OCI-M2 (cell line): Measurements from ENCODE around the gene LDLRAD4.

ENCODE experiments used
- DNase-seq: peaks from one replicate; lab custom pipeline; 2025; ENCODE audit not compliant: unreplicated experiment; lab: John Stamatoyannopoulos, UW

LDLRAD4 gene

DNA sequence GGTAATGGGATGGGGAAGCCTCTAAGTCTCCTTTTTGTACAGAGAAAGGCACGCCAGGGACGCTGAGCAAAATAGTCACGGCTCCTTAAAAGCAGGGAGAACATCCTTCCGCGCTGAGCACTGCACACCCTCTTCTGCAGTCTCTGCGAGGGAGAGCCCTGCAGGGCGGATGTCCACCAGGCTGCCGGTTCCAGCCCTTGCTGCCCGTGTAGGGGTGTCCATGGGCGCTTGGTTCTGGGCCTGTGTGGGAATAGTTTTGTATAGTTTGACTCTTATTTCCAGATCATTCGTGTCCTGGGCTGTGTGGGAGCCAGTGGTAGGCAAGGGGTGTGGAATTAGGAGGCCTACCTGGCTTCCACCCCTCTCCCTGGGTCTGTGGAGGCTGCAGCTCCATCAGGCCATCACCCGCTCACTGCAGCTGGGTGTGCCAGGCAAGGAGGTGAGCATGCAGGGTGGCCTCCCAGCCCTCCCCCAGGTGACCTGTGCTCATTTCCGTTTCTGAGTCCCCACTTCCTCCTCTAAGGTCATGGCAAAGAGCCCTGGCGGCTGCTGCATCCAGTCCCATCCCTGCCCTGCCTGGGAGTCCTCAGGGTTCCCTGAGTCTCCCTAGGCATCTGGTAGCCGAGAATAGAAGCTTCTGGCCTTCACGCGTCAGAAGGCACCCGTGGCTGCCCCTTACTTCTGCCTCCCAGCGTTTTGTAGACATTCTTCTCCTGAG, 202.6 kb downstream of the LDLRAD4 start:
- no peak for DNase-seq

DNA sequence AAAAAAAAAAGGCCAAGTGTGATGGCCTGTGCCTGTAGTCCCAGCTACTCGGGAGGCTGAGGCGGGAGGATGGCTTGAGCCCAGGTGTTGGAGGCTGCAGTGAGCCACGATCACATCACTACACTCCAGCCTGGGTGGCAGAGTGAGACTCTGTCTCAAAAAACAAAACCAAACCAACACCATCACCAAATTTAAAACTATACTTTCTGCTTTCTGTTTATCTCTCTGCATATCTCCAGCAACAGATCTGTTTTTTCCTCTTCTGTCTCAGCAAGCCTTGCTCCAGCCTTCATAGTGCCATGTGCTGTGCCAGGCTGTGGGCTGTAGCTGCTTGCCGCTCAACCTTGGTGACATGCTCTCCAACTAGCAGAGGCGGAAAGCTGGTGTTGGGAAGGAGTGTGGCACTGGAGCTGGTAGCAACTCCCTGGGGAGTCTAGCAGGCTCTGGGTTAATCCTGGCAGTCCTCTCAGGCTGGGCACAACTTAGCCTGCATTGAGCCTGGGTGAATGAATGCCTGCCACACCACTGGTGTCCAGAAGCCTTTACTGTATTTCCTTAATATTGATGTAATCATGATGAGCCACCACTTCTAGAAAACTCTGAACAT, 204.1 kb downstream of the LDLRAD4 start:
- DNase-seq = no peak

DNA sequence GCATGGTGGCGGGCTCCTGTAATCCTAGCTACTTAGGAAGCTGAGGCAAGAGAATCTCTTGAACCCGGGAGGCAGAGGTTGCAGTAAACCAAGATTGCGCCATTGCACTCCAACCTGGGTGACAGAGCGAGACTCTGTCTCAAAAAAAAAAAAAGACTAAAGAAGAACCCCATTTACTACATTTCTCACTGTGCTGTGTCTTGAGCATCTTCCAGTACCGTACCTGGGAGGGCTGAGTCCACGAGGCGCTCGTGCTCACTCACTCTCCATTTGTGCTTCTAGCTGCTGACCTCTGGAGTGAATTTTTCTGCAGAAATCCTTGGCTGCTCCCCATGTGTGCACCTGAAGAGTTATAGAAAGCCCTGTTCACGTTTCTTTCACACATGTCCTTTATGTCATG, 204.8 kb downstream of the LDLRAD4 start:
- DNase-seq = no peak

DNA sequence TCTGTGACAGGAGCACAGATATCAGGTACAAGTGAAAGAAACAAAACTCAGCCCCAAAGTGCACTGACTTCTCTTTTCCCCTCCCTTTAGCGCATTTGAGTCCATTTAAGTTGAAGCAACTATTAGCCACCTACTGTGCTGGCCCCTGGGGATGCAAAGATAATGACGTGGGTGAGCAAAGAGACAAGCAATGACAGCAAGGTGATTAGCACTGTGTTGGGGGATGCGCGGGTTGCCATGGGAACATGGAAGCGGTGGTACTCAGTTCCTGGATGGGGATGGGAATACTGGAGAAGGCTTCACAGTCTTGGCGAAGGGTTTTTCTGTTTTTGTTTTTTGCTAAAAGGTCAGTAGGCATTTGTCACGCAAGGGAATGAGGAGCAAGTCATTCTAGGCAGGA, 205.8 kb downstream of the LDLRAD4 start:
- no peak for DNase-seq

DNA sequence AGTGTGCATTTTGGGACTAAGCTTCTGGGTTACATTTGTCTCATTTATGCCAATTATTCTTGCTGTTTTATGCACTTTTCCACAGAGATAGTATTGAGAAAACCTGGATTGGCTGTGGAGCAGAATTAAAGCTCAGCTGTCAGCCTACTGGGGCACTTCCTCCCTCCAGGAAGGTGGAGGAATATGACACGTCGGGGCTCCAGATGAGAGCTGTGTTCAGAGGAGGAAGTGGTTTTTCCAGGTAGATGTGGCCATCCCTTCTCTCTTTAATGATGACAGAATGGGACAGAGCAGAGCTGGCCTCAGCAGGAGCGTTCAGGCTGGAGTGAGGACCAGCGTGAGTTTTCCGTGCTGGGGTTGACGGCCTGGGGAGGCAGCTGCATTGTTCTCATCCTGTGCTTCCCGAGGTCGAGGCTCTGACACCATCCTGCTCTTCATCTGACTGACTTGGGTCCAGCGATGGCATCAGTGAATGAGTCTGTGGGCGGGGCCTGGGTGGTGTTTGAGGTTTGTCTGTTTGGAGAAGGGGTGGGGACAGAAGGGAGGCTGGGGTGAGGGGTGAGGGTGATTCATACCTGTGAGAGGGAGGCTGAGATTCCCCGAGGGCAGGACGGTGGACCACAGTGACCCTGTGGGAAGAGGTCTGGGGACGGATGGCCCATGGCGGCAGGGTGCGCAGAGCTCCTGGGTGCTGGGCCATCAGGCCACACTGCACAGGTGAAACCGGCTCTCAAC, 207.0 kb downstream of the LDLRAD4 start:
- no peak for DNase-seq

DNA sequence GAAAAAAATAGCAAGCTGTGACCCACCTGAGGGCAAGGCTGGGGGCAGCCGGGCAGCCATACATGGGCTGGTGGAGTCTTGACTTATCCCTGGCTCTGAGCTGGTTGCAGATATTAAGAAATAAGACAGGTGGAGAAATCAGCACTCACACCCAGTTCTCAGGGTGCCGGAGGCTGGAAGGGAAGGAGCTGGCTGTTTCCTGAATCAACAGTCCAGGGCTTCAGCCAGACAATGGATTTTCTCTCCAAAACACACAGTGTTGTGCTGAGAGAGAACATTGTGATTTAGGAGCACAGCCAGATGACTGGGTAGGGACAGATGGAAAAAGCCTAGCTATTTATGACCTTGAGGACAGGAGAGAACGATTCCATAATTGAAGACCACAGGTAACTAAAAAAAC, 208.8 kb downstream of the LDLRAD4 start:
- no peak for DNase-seq

DNA sequence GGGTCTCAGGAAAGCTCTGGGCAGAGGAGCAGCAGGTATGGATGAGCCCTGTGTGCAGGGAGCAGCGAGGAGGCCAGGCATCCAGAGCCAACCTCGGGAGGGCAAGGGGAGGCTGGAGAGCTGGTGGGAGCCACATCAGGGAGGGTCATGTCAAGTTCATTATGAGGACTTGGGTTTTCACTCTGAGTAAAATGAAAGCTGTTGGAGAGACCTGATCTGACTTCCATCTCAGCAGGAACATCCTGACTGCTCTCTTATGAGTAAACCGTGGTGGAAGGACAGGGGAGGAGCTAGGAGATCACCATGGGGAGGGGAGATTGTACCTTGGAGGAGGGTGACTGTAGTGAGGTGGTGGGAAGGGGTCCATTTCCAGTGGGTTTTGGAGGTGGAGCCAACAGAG, 209.8 kb downstream of the LDLRAD4 start:
- DNase-seq = no peak

DNA sequence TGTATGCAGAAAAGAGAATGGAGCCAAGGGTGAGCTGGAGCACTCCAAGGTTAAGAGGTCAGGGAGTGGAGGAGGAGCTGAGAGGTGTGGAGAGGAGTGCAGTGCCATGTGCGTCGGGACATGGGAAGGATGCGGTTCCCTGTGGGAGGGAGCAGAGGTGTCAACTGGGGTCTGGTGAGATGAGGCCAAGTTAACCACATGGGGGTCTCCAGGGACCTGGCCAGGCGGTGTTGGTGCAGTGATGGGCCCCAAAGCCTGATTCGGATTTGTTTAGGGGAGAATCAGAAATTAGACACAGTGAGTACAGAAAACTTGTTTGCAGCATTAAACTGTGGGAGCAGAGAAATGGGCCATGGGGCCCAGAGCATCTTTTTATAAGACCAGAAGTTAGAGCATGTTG, 210.5 kb downstream of the LDLRAD4 start:
- no peak for DNase-seq

DNA sequence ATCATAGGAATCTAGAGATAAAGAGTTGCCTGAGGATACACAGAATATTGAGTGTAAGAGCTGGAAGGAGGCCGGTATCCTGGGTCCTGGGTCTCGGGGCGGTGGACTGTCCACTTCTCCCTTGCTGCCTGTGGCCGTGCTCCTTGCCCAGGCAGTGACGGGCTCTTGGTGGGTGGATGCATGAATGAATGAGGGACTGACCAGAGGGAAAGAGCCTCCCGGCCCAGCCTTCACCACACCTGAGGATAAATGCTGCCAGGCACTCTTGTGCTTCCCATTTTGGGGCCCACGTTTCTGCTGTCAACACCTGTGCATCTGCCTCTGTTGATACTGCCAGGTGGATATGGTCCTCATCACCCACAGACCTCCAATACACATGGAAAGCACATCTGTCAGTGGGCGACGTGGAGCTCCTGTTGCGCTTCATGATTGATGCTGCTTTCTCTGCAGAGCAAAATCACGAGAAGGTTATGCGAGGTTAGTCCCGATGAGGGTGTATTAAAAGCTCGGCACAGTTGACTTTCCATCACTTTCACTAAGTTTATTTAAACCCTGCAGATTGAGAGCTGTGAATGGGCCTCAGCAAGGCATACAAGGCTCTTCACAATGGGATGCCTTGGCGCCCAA, 211.4 kb downstream of the LDLRAD4 start:
- DNase-seq = no peak

DNA sequence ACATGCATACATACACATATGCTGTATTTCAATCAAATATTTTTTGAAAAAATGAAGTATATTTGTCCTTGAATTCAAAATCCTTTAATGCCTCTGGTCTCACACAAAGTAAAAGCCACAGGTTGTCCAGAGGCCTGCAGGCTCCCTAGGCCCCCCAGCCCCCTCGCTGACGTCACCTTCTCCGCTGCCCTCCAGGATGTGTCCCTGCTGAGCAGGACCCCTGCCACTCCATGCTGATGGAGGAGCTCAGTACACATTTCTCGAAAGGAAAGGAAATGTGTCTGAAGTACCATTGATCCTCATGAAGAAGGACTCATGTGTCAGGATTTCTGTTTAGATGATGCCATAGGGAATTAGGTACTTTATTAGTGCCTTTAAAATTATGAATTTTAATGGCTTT, 212.1 kb downstream of the LDLRAD4 start:
- no peak for DNase-seq

DNA sequence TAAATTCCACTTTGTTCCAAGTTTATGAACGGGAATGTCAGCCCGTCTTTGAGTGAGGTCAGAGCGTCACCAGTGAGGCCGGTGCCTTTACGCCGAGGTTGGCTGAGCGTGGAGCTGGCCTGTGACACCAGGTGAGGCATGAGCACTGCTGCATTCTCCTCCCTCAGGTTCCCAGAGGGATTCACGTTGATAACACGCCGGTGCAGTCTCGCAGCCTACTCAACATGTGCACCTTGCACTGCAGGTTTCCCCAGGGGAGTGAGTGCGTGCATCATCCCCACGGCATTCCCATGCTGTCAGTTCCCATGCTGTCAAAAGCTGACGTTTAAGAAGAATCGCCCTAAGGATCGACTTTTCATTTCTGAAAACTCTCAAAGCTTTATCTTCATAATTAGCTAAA, 213.3 kb downstream of the LDLRAD4 start:
- no peak for DNase-seq

DNA sequence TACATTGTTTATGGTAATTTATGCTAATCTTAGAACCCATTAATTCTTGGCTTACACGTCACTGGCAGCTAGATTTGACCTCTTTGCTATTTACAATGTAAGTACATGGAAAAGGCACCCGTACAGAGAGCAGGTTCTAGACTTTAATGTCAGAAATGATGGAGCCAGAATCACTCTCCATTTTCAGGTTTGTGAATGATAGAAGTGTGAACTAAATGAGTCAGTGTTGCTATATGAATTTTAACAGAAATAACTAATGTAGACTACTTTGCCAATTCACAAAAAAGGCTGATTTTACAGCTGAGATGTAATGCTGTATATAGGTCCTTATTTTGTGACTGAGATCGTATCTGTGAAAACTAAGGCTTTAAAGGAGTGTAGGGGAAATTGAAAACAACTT, 214.6 kb downstream of the LDLRAD4 start:
- no peak for DNase-seq

DNA sequence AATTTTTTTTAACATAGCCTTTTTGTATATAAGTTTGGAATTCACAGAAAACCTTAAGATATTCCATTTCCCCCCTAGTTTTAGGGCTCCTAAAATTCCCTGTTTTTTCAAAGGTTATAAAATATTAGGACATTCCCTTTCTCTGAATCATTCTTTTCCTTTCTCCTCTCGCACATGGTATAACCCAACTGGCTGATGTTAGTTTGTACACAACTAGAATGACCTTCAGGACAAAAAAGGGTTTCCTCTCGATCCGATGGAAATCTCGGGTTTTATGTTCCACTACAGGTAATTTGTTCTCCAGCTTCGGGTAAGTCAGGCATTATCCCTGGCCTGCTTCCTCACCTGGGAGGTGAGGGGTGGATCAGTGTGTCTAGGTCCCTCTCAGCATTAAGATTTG, 215.1 kb downstream of the LDLRAD4 start:
- no peak for DNase-seq

DNA sequence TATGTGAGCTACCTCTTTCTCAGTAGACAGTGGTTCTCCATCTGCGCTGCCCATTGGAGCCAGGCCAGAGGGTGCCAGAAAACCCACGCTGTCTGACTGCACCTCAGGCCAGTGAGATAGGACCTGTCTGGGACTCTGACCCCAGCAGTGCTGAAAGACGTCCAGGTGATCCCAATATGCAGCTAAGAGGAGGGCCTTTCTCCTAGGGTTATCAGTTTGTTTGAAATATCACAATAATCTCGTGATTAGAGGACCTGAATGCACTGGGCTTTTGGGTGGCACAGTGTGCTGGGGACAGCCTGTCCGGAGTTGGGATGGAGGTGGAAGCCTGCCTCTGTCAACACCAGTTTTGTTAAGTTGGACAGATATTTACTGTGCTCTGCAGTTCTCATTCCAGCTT, 216.3 kb downstream of the LDLRAD4 start:
- DNase-seq = no peak

DNA sequence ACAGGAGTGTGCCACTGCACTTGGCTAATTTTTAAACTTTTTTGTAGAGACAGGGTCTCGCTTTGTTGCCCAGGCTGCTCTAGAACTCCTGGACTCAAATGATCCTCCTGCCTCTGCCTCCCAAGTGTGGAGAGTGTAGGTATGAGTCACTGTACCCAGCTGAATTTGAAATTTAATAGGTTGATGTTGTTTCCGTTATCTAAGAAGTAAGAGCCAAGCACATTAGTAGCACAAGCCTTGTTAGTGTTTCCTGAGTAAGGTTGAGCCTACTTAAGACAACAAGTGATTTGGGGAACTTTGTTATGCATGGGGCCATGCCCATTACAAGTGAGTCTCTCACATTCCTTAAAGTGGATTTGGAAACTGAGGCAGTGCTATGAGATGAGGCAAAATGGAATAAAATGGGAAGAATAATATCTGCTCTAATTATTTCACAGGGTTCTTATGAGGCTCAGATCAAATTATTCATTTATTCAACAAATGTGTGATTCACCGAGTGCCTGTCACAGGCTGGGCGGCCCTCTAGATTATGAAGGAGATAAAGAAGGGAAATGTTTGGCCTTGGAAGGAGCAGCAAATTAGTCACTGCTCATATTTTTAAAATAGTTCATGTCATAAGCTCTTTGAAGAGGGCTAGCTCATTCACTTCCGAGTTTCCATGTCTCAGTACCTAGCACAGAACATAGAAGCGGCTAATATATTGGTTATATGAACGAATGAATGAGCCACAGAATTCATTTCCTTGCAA, 217.2 kb downstream of the LDLRAD4 start:
- DNase-seq = no peak

DNA sequence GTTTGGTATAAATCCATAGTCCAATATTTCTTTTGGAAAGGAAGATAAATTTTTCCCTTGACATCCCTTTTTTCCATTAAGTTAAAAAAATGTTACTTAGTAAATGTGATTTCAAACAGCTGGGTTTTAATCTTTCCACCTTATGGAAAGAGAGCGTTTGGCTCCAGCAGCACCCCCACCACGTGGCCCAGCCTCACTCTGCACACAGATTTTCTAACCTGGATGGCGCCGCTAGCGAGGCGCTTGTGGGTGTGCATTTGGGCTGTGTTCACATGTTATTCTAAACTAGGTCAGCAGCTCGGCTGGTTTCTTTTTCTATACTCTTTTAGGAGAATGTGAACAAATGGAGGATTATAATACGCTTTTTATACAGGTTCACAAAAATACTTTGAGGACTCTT, 218.0 kb downstream of the LDLRAD4 start:
- DNase-seq = no peak

DNA sequence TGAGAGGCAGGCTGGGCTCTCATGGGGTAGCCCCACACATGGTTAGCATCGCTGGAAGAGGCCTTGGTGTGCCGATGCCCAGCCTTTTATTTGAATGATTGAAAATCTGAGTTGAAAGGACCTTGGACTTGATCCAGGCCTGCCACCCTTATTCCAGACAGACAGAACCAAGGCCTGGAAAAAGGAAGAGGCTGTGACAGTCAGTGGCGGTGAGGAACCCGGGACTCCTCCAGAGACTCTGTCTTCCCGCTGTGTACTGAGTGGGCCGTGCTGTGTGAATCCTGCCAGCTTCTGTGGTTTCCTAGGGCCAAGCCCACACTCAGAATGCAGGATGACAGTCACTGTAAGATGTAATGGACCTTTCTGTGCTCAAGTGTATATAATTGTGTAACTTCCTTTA, 218.5 kb downstream of the LDLRAD4 start:
- DNase-seq = no peak

DNA sequence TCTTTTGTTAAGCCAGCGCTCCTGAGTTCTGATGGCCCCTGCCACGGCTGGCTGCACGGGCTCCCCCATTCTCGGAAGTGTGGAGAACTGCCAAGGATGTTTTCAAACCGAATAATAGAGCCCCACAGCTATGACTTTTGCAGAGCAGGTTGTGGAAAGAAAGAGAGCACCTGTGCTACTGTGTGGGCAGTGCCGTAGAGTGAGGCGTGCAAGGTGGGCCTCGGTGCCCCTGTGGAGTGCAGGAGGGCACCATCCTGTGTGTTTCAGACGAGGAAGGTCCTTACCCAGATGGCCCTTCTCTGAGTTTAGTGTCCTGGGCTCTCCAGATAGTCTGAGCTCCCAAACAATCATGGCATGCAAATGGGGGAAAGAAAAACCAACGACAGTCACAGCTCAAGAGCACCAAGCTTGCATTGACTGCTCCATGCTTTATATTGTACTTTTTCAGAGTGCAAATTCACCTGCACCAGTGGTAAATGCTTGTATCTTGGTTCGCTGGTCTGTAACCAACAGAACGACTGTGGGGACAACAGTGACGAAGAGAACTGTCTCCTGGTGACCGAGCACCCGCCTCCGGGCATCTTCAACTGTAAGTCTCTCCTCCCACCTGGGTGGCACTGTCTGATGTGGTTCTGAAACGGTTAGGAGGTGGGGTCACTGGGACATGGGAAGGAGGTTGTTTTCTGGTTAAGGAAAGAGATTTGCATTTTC, 219.4 kb downstream of the LDLRAD4 start:
- no peak for DNase-seq

DNA sequence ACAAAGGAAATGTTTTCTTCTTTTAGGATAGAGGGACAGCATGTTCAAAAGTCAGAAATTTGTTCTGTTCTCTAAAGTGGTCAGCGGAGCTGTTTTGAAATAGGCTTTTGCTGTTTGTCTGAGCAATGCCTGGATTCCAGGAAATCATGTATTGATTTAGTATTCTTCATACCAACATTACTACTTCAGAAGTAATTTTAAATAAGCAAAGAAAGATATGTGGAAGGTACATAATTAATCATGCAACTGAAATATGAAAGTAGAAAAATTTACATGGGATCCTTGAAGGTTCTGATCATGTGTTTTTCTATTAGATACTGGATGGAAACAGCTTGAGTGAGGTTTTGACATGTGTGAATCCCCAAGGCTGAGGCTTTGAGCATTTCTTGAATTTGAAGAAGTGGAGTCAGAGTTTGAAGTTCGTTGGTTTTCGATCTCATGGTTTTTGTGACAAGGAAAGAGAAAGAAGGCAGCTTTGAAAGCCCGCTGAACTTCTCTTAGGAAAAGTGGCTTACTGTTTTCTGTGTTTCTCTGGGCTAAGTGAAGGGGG, 220.0 kb downstream of the LDLRAD4 start:
- no peak for DNase-seq

DNA sequence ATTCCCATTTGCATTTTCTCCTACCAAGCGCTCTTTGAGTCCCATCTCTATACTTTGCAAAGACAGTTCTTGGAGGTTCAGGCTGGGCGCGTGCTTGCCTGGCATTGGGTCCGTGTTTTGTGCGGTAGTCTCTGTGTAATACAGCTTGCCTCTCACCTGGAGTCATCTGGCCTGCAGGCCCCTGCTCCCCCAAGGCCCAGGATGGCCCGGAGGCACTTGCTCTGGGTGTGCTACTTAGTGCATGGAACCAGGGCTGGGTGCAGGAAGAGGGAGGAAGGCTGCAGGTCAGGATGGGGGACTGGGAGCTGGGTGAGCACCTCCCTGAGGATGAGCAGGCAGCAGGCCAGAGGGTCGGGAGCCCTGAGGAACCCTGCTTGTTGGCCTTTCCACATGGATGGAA, 220.9 kb downstream of the LDLRAD4 start:
- DNase-seq = no peak
